Activated naive CD4-positive, alpha-beta T cell treated with anti-CD3 and anti-CD28 coated beads, Interleukin-2, amount 50 U/mL, for 72 hours (primary cell): Measurements from ENCODE around the gene CPLX3. TPM values are rescaled to one million over a fixed set of nuclear protein-coding genes. Genes with fewer than 3 reads are reported as not detected.

Source experiments
- ATAC-seq, 2 donors: fragments of 150-1000 bp; cut with Tn5 transposase; 2 replicates each; pipeline ENCODE4 v1.10.0; 2021; ENCODE audit warnings: mild to moderate bottlenecking in 2 of 2, moderate library complexity in 2 of 2
- DNase-seq, 2 donors: peaks; one replicate each; pipeline ENCODE4 v3.0.0; 2021 to 2022; ENCODE audit warnings: low spot score in 2 of 2
- H3K27ac Mint-ChIP-seq, 2 donors: one replicate each; pipeline ENCODE4 v1.8.0; 2022; ENCODE audit warnings: mild to moderate bottlenecking in 2 of 2, mixed read lengths in 2 of 2
- H3K36me3 Mint-ChIP-seq, 2 donors: one replicate each; pipeline ENCODE4 v1.8.0; 2022; ENCODE audit warnings: mixed read lengths in 2 of 2
- H3K9me3 Mint-ChIP-seq, 2 donors: one replicate each; pipeline ENCODE4 v1.8.0; 2022; ENCODE audit warnings: mixed read lengths in 2 of 2
- total RNA-seq, 2 donors: library from RNA; stranded (reverse); gene quantifications; one replicate each; pipeline ENCODE4 v1.2.3, GENCODE V29; 2022

CPLX3 gene
- total RNA-seq, 2 donors from 2014 or later: 0.25 TPM; not detected in 1

DNA sequence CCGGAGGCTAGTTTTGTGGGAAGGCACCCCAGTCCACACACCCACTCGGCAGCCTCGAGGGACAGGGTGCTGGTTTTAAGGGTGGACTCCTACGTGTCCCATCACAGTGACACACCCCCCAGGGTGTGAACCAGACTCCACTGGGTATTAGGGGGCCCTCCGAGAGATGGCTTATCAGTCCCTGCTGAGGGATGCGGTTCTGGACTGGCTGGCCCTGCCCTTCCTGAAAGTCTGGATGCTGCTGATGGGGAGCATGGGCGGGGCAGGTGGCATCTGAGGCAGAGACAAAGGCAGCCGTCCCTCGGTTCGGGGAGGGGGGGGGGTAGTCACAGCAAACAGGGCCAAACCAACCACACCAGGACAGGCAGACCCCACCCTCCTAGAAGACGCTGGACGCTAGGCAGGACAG is 17.5 kb downstream of the CPLX3 start:
- H3K36me3 Mint-ChIP-seq: peaks cover 0 to 13% of the 10 kb centered on the region in 2 donors
- no peaks in the 10 kb centered on the region for H3K9me3 Mint-ChIP-seq
- DNase-seq (no peak), ATAC-seq (no peak)
- H3K27ac Mint-ChIP-seq: peak overlapping the region in 1 of 2 donors; percentile 87

DNA sequence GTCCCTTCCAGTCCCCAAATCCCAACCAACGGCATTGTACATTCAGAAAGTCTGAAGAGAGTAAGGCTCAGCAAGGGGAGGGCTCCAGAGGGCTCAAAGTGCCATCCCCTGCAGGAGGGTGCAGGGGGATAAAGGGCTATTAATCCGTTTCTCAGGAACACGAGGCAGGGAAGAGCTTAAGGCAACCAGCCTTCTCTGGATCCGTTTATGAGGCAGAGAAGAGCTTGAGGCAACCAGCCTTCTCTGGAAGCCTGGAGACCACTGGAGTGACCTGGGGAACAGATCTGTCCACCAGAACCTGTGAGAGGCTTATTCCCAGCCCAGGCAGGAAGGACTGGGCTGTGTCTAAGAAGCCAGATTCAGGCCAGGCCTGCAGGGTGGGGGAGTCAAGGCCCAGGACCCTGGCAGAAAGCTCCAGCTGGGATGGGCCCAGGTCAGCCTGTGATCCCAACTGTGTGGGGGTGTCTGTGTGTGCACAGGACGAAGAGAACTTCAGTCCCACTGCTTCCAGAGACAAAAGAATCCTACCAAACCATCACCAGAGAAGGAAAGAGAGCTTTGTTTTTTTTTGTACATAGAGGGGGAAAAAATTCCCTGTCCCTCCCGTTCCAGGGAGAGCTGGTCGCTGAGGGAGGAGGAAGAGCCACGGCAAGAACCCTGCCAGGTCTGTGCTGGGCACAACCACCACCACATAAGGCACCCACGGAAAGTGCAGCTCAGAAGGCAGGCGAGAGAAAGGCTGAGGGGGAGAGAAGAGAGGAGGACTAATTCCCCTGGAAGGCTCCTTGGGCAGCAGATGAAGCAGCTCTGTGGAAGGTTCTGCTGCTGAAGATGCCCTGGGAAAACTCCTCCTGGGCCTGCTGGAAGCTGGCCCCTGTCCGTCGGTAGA is 18.1 kb downstream of the CPLX3 start:
- ATAC-seq: no peak
- no peak for DNase-seq
- no peaks in the 10 kb centered on the region for H3K9me3 Mint-ChIP-seq
- H3K36me3 Mint-ChIP-seq: peaks cover 0 to 13% of the 10 kb centered on the region in 2 donors
- peak overlapping the region; percentile 70 to 88 for H3K27ac Mint-ChIP-seq

DNA sequence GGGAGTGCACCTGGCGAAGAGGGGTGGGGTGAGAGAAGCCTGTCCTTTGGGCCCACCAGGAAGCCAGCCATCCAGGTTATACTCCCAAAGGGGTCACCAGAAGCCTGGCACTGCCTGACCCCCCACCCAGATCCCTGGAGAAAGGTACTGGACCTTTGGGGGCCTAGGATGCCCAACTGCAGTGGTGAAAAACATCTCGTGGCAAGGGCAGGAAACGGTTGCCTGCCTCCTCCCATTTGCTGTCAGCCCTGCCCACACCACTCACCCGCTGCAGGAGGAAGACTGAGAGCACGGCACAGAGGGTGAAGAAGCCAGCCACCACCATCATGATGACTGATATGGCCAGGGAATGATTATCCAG is 18.8 kb downstream of the CPLX3 start:
- ATAC-seq: peak; percentile 40 to 65
- Mint-ChIP-seq H3K36me3 (peaks cover 0 to 13% of the 10 kb centered on the region in 2 donors), H3K9me3 (no peaks in the 10 kb centered on the region), H3K27ac (peak overlapping the region; percentile 70 to 88)
- peak; percentile 56 to 73 for DNase-seq

DNA sequence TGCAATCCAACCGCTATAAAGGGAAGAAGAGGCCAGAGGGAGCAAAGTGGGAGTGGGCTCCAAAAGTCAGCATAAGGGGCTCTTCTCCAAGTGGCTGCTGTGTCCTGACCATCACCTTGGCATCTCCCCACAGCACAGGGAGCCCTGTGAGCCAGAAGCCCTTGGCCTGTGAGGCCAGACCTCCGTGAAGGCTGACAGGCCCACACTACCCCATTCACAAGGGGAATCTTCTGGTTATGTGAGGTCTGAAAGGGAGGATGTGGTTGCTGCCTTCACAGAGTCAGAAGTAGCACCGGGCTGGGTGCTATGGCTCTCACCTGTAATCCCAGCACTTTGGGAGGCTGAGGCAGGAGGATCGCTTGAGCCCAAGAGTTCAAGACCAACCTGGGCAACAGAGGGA is 19.2 kb downstream of the CPLX3 start:
- Mint-ChIP-seq H3K27ac (peak overlapping the region; percentile 70 to 88), H3K36me3 (peaks cover 0 to 13% of the 10 kb centered on the region in 2 donors), H3K9me3 (no peaks in the 10 kb centered on the region)
- ATAC-seq: peak in 1 of 2 donors; percentile 27
- no peak for DNase-seq

DNA sequence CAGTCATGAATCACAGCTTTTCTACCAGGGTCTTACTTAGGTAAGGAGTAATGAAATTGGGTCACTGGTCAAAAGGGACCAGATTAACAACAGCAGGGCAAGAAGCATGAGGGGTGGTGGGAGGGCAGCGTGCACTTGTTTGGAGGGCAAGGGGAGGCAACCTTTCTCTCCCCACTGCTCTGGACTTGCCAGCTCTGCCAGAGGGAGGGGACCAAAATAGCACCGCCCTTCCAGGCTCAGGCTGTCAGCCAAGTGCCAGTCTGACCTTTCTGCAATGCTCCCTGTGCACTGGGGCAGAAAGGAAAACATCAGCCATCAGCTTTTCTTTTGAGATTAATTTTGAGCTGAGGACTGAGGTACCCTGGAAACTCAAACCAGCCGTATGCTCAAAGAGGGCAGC is 21.0 kb downstream of the CPLX3 start:
- H3K27ac Mint-ChIP-seq: peak overlapping the region; percentile 16 to 47
- DNase-seq (no peak), ATAC-seq (no peak)
- peaks cover 0 to 13% of the 10 kb centered on the region in 2 donors for H3K36me3 Mint-ChIP-seq
- H3K9me3 Mint-ChIP-seq: no peaks in the 10 kb centered on the region

DNA sequence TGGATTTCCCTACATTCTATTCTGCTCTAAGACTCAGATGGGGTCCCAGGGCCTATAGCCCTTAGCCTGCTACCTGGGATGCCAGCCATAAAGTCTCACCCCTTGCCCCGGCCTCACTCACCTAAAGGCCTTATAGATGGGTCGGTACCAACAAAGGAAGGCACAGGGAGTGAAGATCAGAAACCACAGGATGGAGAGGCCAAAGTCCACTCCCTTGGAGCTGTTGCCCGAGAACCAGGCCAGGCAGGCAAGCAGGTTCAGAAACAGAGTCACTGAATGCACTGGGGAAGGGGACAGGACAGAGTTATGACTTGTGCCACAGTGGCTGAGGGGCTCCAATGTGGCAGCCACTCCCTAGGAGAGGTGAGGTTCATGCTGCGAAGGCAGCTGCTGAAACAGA is 24.0 kb downstream of the CPLX3 start:
- Mint-ChIP-seq H3K27ac (peak overlapping the region in 1 of 2 donors; percentile 44), H3K36me3 (peaks cover 0 to 13% of the 10 kb centered on the region in 2 donors), H3K9me3 (no peaks in the 10 kb centered on the region)
- DNase-seq (no peak), ATAC-seq (no peak)

DNA sequence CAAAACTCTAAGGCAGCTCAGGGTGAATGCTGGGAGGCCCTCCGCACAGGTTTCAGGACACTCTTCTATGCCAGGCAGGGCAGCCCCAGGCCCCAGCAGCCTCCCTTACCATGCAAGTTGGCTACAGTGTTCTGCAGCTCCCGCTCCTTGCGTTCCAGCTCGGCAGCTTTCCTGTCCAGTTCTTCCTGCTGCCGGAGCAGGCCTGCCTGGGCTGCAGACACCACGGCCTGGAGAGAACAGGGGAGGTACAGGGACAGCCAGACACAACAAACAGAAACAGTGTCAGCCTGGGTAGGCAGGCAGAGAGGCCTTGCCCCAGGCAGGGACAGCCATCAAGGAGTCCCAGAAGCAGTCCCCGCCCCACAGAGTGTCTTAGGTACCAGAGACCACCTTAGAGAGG is 25.5 kb downstream of the CPLX3 start:
- ATAC-seq (no peak), DNase-seq (no peak)
- Mint-ChIP-seq H3K27ac (peak overlapping the region; percentile 45 to 66), H3K9me3 (no peaks in the 10 kb centered on the region), H3K36me3 (peaks cover 0 to 13% of the 10 kb centered on the region in 2 donors)

DNA sequence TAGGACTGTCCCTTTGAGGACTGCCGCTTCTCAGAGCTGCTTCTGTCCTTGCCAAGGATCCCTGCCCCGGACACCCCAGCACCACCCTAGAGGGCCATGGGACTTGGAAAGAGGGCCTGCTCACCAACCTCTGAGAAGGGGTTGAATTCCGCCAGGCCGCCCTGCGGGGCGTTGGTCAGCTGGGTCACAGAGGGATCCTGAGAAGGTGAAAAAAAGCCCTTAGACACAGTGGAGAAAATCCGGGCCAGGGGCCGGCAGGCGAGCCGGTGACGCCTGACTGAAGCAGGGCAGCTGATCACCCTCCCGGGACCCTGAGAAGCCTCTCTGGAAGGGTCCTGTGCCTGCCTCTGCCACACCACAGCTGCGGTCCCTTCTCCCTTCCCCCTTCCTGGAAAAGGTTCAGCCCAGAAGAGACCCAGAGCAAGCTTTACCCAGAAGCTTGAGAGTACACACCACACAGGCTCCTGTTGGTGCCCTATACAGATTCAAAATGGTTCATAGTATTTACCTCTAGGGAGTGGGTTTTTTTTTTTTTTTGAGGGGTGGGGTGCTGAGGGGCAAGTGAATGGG is 28.1 kb downstream of the CPLX3 start:
- no peak overlapping the region for H3K27ac Mint-ChIP-seq
- no peak for ATAC-seq

DNA sequence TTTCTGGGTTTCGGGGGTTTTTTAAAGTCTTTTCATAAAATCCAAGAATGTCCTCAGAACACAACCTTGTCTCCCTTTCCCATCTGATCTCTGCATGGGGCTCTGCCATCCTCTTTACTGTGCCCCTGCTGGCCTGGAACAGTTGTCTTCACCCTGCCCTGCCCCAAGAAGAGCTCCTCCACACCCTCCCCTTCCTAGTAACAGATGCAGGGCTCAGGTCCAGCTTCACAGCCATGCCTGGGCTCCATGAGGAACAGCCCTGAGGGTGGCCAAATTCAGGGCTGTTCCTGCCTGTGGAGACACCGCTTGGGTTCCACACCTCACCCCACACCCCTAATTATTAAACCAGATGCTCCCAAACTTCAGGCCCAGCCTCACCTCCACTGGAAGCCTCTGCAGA is 29.4 kb downstream of the CPLX3 start:
- peaks cover 0 to 4% of the 10 kb centered on the region in 2 donors for H3K36me3 Mint-ChIP-seq
- DNase-seq: no peak

More for the DNA sequence above, 28.1 kb downstream of the CPLX3 start:
- no peak for DNase-seq
- Mint-ChIP-seq H3K9me3 (no peaks in the 10 kb centered on the region), H3K36me3 (peaks cover 0 to 4% of the 10 kb centered on the region in 2 donors)

DNA sequence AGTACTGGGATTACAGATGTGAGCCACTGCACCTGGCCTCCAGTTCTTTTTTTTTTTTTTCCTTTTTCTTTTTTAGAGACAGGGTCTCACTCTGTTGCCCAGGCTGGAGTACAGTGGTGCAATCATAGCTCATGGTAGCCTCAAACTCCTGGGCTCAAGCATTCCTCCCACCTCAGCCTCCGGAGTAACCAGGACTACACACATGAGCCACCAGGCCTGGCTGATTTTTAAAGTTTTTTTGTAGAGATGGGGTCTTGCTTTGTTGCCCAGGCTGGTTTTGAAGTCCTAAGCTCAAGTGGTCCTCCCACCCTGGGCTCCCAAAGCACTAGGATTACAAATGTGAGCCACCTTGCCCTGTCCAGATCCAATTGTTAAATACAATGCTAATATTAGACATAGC is 30.1 kb downstream of the CPLX3 start:
- DNase-seq (no peak), ATAC-seq (no peak)
- Mint-ChIP-seq H3K27ac (peak overlapping the region in 1 of 2 donors; percentile 86), H3K9me3 (no peaks in the 10 kb centered on the region), H3K36me3 (peaks cover 0 to 4% of the 10 kb centered on the region in 2 donors)

More for the DNA sequence above, 29.4 kb downstream of the CPLX3 start:
- no peaks in the 10 kb centered on the region for H3K9me3 Mint-ChIP-seq
- ATAC-seq: no peak
- H3K27ac Mint-ChIP-seq: peak overlapping the region in 1 of 2 donors; percentile 81

DNA sequence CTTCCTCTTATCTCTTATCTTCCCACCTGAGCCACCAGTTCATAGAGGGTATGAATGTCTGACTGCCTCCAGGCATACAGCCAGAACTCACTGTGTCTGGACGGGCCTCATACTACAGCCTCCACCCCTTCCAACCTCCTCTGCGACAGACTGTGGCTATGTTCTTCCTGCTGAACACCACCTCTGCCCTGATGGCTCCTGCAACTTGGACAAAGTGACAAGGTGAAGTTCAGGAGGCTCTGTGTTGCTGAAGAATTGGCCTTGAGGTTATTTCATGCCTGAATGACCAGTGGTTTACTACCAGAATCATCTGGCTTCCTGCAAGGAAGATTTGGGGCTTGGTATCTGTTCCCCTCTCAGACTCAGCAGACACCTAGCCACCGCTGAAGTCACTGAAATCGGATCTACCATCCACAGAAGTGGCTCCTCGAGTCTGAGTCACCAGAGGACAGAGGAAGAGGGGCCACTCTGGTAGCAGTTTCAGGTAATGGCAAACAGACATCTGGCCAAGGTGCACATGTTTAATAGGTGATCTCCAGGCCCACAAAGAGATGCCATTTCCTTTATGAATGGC is 30.7 kb downstream of the CPLX3 start:
- DNase-seq: no peak
- Mint-ChIP-seq H3K9me3 (no peaks in the 10 kb centered on the region), H3K27ac (peak overlapping the region; percentile 62 to 90), H3K36me3 (peaks cover 0 to 4% of the 10 kb centered on the region in 2 donors)
- no peak for ATAC-seq

DNA sequence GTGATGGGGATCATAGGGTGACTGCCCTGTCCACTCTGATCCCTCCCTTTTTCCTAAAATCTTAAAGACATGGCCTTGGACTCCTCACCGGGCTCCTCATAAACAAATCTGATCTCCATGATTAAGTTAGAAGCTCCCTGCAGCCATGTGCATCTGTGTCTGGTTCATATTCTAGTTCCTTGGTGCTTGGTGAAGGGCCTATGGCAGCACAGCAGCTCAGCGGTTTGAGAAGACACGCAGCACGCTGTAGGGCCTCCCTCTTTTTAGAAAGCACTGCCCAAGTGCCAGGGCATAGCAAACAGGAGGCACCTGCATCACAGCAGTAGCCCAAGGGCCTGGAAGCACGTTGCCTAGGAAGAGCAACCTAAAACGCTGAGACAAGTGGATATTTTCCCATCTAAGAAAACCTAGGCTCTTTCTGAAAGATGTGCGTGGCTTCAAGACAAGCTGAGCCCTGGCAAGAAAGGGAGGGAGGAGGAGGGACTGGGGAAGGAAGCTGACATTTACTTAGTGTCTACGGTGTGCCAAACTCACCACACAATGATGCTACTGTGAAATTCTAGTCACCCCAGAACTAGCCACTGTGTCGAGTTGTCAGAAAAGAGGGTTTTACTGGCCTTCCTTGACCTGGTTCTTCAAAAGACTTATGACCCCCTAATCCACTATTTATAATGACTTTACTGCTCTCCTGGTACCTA is 31.4 kb downstream of the CPLX3 start:
- no peak for DNase-seq
- Mint-ChIP-seq H3K27ac (peak overlapping the region; percentile 62 to 88), H3K36me3 (peaks cover 0 to 4% of the 10 kb centered on the region in 2 donors), H3K9me3 (no peaks in the 10 kb centered on the region)
- ATAC-seq: peak; percentile 58 to 92

DNA sequence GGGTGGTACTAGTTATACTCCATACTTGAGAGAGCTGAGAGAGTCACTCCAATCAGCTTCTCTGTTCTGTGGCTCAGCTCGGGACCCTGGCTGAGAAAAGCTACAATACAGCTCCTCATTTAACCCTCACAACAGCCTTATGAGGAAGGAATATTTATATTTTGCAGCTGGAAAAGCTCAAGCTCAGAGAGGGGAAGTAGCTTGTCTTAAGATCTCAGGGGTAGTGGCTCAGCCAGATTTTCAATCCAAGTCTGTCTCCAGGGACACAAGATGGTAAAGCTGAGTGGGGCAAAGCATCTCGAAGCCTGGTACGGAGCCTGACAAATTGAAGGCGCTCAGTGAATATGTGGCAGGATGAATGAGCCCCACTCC is 31.9 kb downstream of the CPLX3 start:
- H3K9me3 Mint-ChIP-seq: no peaks in the 10 kb centered on the region
- H3K36me3 Mint-ChIP-seq: peaks cover 0 to 4% of the 10 kb centered on the region in 2 donors
- H3K27ac Mint-ChIP-seq: peak overlapping the region; percentile 32 to 62
- DNase-seq (no peak), ATAC-seq (no peak)

DNA sequence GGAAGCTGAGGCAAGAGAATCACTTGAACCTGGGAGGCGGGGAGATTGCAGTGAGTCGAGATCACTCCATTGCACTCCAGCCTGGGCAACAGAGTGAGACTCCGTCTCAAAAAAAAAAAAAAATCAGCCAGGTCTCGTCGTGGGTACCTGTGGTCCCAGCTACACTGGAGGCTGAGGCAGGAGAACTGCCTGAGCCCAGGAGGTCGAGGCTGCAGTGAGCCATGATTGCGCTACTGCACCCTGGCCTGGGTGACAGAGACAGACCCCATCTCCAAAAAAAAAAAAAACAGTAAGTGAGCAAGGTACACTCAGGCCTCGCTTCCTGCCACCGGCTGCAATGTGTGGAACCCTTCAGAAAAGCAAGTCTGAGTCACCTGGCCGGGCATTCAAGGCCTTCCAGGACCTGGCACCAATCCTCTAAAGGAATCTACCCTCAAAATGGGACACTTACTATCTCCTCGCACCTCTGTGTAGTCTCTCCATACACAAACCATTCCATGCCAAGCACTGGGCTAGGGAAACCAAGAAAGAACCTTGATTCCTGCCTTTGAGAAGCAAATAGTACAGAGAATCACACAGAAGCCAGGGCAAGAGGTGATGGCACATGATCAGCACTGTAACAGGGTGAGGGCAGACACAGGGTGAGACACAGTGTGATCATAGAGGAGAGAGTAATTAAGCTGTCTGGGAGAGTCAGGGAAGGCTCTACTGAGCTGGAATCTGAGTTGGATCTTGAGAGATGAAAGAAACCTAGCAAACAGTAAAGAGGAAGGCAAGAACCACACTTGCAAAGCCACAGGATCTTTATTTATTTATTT is 37.0 kb downstream of the CPLX3 start:
- H3K27ac Mint-ChIP-seq: peak overlapping the region; percentile 30 to 38
- H3K9me3 Mint-ChIP-seq: no peaks in the 10 kb centered on the region
- DNase-seq (no peak), ATAC-seq (peak; percentile 68 to 74)
- H3K36me3 Mint-ChIP-seq: peaks cover 4 to 21% of the 10 kb centered on the region in 2 donors

DNA sequence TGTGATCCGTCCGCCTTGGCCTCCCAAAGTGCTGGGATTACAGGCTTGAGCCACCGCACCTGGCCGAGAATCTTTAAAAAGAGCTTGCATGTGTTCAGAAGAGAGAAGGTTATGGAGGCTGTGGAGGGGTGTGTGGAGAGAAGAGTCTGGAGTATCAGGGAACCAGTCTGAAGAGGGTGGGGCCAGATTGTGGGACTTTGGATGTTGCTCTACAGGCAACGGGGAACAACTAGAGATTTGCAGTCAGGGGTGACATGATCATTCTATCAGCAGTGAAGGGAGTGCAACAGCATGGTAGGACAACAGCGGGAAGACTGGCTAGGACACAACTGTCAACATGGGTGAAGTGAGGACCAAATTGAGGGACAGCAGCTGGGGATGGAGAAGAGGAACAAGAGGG is 37.9 kb downstream of the CPLX3 start:
- H3K36me3 Mint-ChIP-seq: peaks cover 4 to 17% of the 10 kb centered on the region in 2 donors
- H3K9me3 Mint-ChIP-seq: no peaks in the 10 kb centered on the region
- H3K27ac Mint-ChIP-seq: peak overlapping the region in 1 of 2 donors; percentile 8
- ATAC-seq (no peak), DNase-seq (no peak)

DNA sequence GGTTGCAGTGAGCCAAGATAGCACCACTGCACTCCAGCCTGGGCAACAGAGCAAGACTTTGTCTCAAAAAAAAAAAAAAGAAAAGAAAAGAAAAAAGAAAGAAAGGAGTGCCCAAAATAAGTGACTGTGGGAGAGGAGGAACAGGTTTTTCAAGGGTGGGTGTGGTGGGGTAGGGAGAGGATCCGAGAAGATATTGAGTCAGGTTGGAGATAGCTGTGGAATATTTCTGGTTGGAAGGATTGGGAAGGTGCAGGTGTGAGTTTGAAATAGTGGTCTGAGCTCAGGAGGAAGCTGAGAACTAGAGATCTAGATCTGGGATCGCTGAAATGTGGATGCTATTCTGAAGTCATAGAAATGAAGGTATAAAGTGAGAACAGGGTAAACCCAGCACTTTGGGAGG is 38.9 kb downstream of the CPLX3 start:
- peaks cover 10 to 17% of the 10 kb centered on the region in 2 donors for H3K36me3 Mint-ChIP-seq
- DNase-seq: no peak
- H3K27ac Mint-ChIP-seq: peak overlapping the region; percentile 32 to 78
- ATAC-seq: no peak
- no peaks in the 10 kb centered on the region for H3K9me3 Mint-ChIP-seq
